WTC11 (cell line): ENCODE measurements around the gene NTN4. TPM values are rescaled to one million over a fixed set of nuclear protein-coding genes. Genes with fewer than 3 reads are reported as not detected.

Experiments used
- ATAC-seq: fragments of 200-7000 bp; cut with Tn5 transposase; 2 replicates; pipeline ENCODE4 v1.10.0; 2021; ENCODE audit warnings: mild to moderate bottlenecking, moderate library complexity
- CTCF ChIA-PET: fragments of 300-600 bp; sonication (Branson Sonifier 250); formaldehyde crosslinking; loops from one replicate; lab custom pipeline; 2021; ENCODE audit warnings: antibody characterized with exemption; lab: Charles Lee
- POLR2A ChIA-PET: fragments of 350-600 bp; sonication (Branson Sonifier 250); formaldehyde crosslinking; loops from one replicate; lab custom pipeline; 2021; ENCODE audit warnings: antibody characterized with exemption; lab: Charles Lee
- DNase-seq: peaks from one replicate; pipeline ENCODE4 v3.0.0; 2021; ENCODE audit warnings: low spot score
- H3K27ac Mint-ChIP-seq: 2 replicates; pipeline ENCODE4 v1.8.0; 2021; ENCODE audit warnings: mixed read lengths
- H3K27me3 Mint-ChIP-seq: 2 replicates; pipeline ENCODE4 v1.8.0; 2021; ENCODE audit warnings: low read depth, mild to moderate bottlenecking, moderate library complexity, mixed read lengths
- H3K36me3 Mint-ChIP-seq: 2 replicates; pipeline ENCODE4 v1.8.0; 2021; ENCODE audit warnings: mixed read lengths
- H3K4me1 Mint-ChIP-seq: 2 replicates; pipeline ENCODE4 v1.8.0; 2022; ENCODE audit warnings: mixed read lengths
- H3K4me3 Mint-ChIP-seq: 2 replicates; pipeline ENCODE4 v1.8.0; 2021; ENCODE audit warnings: mild to moderate bottlenecking, moderate library complexity, mixed read lengths
- H3K9me3 Mint-ChIP-seq: 2 replicates; pipeline ENCODE4 v1.8.0; 2021; ENCODE audit warnings: mixed read lengths
- CBFB ChIP-seq: sonication (generic); formaldehyde crosslinking; IDR thresholded peaks from 2 replicates; pipeline ENCODE4 v1.8.1; 2022; ENCODE audit warnings: mild to moderate bottlenecking, low read depth, missing genetic modification reagents
- ELF4 ChIP-seq: sonication (generic); formaldehyde crosslinking; IDR thresholded peaks from 2 replicates; pipeline ENCODE4 v1.8.1; 2022; ENCODE audit warnings: low read depth, mild to moderate bottlenecking, moderate library complexity, missing genetic modification reagents
- NFE2L1 ChIP-seq: sonication (generic); formaldehyde crosslinking; IDR thresholded peaks from 2 replicates; pipeline ENCODE4 v1.8.1; 2023; ENCODE audit warnings: missing genetic modification reagents
- NR1H2 ChIP-seq: sonication (generic); formaldehyde crosslinking; IDR thresholded peaks from 2 replicates; pipeline ENCODE4 v1.9.0; 2021; ENCODE audit warnings: mild to moderate bottlenecking, moderate library complexity, missing genetic modification reagents
- NR2C2 ChIP-seq: sonication (generic); formaldehyde crosslinking; IDR thresholded peaks from 2 replicates; pipeline ENCODE4 v1.8.0; 2022; ENCODE audit warnings: mild to moderate bottlenecking, missing genetic modification reagents
- RELA ChIP-seq: sonication (generic); formaldehyde crosslinking; IDR thresholded peaks from 2 replicates; pipeline ENCODE4 v1.8.1; 2022; ENCODE audit warnings: missing genetic modification reagents, mild to moderate bottlenecking, borderline replicate concordance
- SMAD3 ChIP-seq: sonication (generic); formaldehyde crosslinking; IDR thresholded peaks from 2 replicates; pipeline ENCODE4 v1.8.0; 2022; ENCODE audit warnings: missing genetic modification reagents, mild to moderate bottlenecking, borderline replicate concordance
- SOX15 ChIP-seq: fragments of 250-450 bp; sonication (Bioruptor Pico); IDR thresholded peaks from 2 replicates; pipeline ENCODE4 v1.9.0; 2021; ENCODE audit warnings: mild to moderate bottlenecking
- STAT6 ChIP-seq: sonication (generic); formaldehyde crosslinking; conservative IDR thresholded peaks from 2 replicates; pipeline ENCODE4 v1.8.1; 2023; ENCODE audit warnings: mild to moderate bottlenecking, low read depth, missing genetic modification reagents, moderate library complexity
- TCF7 ChIP-seq: sonication (generic); formaldehyde crosslinking; IDR thresholded peaks from 2 replicates; pipeline ENCODE4 v1.8.0; 2022; ENCODE audit warnings: mild to moderate bottlenecking, low read depth, missing genetic modification reagents, moderate library complexity
- USF1 ChIP-seq: sonication (generic); formaldehyde crosslinking; IDR thresholded peaks from 2 replicates; pipeline ENCODE4 v1.8.0; 2022; ENCODE audit warnings: mild to moderate bottlenecking, missing genetic modification reagents
- ZBTB21 ChIP-seq: sonication (generic); formaldehyde crosslinking; IDR thresholded peaks from 2 replicates; pipeline ENCODE4 v1.8.1; 2023; ENCODE audit warnings: mild to moderate bottlenecking, missing genetic modification reagents, borderline replicate concordance
- ZNF138 ChIP-seq: sonication (generic); formaldehyde crosslinking; conservative IDR thresholded peaks from 2 replicates; pipeline ENCODE4 v1.8.1; 2022; ENCODE audit warnings: mild to moderate bottlenecking, moderate library complexity, missing genetic modification reagents
- ZNF396 ChIP-seq: fragments of 250-450 bp; sonication (Bioruptor Pico); IDR thresholded peaks from 2 replicates; pipeline ENCODE4 v1.8.0; 2021; ENCODE audit warnings: mild to moderate bottlenecking, moderate library complexity, borderline replicate concordance
- ZNF423 ChIP-seq: fragments of 250-450 bp; sonication (Bioruptor Pico); IDR thresholded peaks from 2 replicates; pipeline ENCODE4 v2.1.2; 2022; ENCODE audit warnings: mild to moderate bottlenecking, moderate library complexity
- ZNF512 ChIP-seq: sonication (generic); formaldehyde crosslinking; IDR thresholded peaks from 2 replicates; pipeline ENCODE4 v1.8.1; 2022; ENCODE audit warnings: missing genetic modification reagents, borderline replicate concordance
- total RNA-seq: library from RNA; stranded (reverse); gene quantifications from 3 replicates; pipeline ENCODE4 v1.2.3, GENCODE V29; 2021
- TF ChIP-seq, protein P1 (sequence below): sonication (generic); formaldehyde crosslinking; IDR thresholded peaks from 2 replicates; pipeline ENCODE4 v1.8.0; 2022; ENCODE audit warnings: missing genetic modification reagents
- TF ChIP-seq, protein P2 (sequence below): fragments of 250-450 bp; sonication (Bioruptor Pico); IDR thresholded peaks from 2 replicates; pipeline ENCODE4 v1.8.0; 2021; ENCODE audit warnings: mild to moderate bottlenecking
- TF ChIP-seq, protein P3 (sequence below): sonication (generic); formaldehyde crosslinking; IDR thresholded peaks from 2 replicates; pipeline ENCODE4 v1.8.1; 2022; ENCODE audit warnings: low read depth, mild to moderate bottlenecking, moderate library complexity, missing genetic modification reagents, borderline replicate concordance
- TF ChIP-seq, protein P4 (sequence below): fragments of 250-450 bp; sonication (Bioruptor Pico); IDR thresholded peaks from 2 replicates; pipeline ENCODE4 v2.1.2; 2022; ENCODE audit warnings: mild to moderate bottlenecking, moderate library complexity

Gene NTN4
- total RNA-seq, 1 experiment from 2014 or later, result 2.7 TPM

DNA sequence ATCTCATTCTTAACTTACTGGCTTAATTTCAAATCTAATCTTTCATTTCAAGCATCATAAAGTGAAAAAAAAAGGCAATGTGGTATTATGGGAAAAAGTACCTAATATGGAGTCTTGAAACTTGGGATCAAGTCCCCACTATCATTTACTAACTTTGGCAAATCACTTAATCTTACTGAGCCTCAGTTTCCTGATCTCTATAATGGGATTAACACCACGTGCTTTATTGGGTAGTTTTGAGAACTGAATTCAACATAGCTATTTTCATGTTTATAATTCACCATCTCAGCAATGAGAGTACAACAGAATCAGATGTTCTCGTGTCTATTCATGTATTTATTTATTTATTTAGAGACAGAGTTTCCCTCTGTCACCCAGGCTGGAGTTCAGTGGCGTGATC lies 78.3 kb downstream of the NTN4 start (continued):
- no peak for TF ChIP-seq ZNF512 (CRISPR knock-in tag)
- TF ChIP-seq TCF7 (CRISPR knock-in tag), result no peak
- no peak for TF ChIP-seq SOX15 (CRISPR knock-in tag)
- TF ChIP-seq USF1 (CRISPR knock-in tag), result no peak
- no peak for TF ChIP-seq STAT6 (CRISPR knock-in tag)
- no peak for TF ChIP-seq RELA (CRISPR knock-in tag)

DNA sequence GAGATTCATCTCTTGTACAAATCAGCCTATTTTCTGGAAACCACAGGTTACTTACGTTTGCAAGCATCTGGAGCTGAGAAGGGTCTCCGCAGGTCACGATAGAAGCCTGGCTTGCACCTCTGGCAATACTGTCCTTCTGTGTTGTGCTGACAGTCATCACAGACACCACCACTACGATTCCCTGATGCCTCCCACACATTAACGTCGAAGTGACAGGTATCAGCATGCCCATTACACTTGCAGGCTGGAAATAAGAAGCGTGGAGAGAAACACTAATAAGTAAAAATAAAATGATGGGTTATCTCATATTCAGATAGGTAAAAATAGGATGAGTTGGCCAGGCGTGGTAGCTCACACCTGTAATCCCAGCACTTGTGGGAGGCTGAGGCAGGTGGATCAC lies 80.2 kb downstream of the NTN4 start:
- ATAC-seq (no peak), DNase-seq (no peak)
- Mint-ChIP-seq H3K4me1 (peaks cover 30% of the 10 kb centered on the region), H3K36me3 (no peaks in the 10 kb centered on the region), H3K4me3 (no peak overlapping the region), H3K9me3 (no peaks in the 10 kb centered on the region), H3K27ac (no peak overlapping the region), H3K27me3 (no peaks in the 10 kb centered on the region)
- TF ChIP-seq ZBTB21 (CRISPR knock-in tag) (no peak), ZNF423 (CRISPR knock-in tag) (no peak)
- CTCF ChIA-PET, result no interaction called here
- POLR2A ChIA-PET, result no interaction called here

GRCh38 chr12:95709152-95709551 lies 81.4 kb downstream of the NTN4 start:
- H3K36me3 Mint-ChIP-seq, result no peaks in the 10 kb centered on the region
- no peak overlapping the region for H3K4me3 Mint-ChIP-seq
- no peak overlapping the region for H3K27ac Mint-ChIP-seq
- ChIA-PET CTCF (interaction anchor here (0.7 kb wide), 1 partner anchor 561 kb away, joined by 3 read pairs; no protein-coding TSS in a partner anchor), POLR2A (no interaction called here)
- DNase-seq, result no peak
- no peaks in the 10 kb centered on the region for H3K27me3 Mint-ChIP-seq
- no peaks in the 10 kb centered on the region for H3K9me3 Mint-ChIP-seq
- no peak for ATAC-seq
- peaks cover 30% of the 10 kb centered on the region for H3K4me1 Mint-ChIP-seq
- no peak for TF ChIP-seq NFE2L1
- TF ChIP-seq, protein P1, sequence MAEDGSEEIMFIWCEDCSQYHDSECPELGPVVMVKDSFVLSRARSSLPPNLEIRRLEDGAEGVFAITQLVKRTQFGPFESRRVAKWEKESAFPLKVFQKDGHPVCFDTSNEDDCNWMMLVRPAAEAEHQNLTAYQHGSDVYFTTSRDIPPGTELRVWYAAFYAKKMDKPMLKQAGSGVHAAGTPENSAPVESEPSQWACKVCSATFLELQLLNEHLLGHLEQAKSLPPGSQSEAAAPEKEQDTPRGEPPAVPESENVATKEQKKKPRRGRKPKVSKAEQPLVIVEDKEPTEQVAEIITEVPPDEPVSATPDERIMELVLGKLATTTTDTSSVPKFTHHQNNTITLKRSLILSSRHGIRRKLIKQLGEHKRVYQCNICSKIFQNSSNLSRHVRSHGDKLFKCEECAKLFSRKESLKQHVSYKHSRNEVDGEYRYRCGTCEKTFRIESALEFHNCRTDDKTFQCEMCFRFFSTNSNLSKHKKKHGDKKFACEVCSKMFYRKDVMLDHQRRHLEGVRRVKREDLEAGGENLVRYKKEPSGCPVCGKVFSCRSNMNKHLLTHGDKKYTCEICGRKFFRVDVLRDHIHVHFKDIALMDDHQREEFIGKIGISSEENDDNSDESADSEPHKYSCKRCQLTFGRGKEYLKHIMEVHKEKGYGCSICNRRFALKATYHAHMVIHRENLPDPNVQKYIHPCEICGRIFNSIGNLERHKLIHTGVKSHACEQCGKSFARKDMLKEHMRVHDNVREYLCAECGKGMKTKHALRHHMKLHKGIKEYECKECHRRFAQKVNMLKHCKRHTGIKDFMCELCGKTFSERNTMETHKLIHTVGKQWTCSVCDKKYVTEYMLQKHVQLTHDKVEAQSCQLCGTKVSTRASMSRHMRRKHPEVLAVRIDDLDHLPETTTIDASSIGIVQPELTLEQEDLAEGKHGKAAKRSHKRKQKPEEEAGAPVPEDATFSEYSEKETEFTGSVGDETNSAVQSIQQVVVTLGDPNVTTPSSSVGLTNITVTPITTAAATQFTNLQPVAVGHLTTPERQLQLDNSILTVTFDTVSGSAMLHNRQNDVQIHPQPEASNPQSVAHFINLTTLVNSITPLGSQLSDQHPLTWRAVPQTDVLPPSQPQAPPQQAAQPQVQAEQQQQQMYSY (CRISPR knock-in tag), result no peak
- TF ChIP-seq, protein P2, sequence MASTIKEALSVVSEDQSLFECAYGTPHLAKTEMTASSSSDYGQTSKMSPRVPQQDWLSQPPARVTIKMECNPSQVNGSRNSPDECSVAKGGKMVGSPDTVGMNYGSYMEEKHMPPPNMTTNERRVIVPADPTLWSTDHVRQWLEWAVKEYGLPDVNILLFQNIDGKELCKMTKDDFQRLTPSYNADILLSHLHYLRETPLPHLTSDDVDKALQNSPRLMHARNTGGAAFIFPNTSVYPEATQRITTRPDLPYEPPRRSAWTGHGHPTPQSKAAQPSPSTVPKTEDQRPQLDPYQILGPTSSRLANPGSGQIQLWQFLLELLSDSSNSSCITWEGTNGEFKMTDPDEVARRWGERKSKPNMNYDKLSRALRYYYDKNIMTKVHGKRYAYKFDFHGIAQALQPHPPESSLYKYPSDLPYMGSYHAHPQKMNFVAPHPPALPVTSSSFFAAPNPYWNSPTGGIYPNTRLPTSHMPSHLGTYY (CRISPR knock-in tag), result no peak
- no peak for TF ChIP-seq NR1H2 (CRISPR knock-in tag)
- no peak for TF ChIP-seq SMAD3 (CRISPR knock-in tag)
- no peak for TF ChIP-seq SOX15 (CRISPR knock-in tag)
- TF ChIP-seq, protein P3, sequence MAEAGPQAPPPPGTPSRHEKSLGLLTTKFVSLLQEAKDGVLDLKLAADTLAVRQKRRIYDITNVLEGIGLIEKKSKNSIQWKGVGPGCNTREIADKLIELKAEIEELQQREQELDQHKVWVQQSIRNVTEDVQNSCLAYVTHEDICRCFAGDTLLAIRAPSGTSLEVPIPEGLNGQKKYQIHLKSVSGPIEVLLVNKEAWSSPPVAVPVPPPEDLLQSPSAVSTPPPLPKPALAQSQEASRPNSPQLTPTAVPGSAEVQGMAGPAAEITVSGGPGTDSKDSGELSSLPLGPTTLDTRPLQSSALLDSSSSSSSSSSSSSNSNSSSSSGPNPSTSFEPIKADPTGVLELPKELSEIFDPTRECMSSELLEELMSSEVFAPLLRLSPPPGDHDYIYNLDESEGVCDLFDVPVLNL (CRISPR knock-in tag), result no peak
- no peak for TF ChIP-seq ZNF396
- TF ChIP-seq ZNF138 (CRISPR knock-in tag), result no peak
- no peak for TF ChIP-seq TCF7 (CRISPR knock-in tag)
- TF ChIP-seq RELA (CRISPR knock-in tag), result no peak
- TF ChIP-seq, protein P4, sequence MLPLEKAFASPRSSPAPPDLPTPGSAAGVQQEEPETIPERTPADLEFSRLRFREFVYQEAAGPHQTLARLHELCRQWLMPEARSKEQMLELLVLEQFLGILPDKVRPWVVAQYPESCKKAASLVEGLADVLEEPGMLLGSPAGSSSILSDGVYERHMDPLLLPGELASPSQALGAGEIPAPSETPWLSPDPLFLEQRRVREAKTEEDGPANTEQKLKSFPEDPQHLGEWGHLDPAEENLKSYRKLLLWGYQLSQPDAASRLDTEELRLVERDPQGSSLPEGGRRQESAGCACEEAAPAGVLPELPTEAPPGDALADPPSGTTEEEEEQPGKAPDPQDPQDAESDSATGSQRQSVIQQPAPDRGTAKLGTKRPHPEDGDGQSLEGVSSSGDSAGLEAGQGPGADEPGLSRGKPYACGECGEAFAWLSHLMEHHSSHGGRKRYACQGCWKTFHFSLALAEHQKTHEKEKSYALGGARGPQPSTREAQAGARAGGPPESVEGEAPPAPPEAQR, result no peak
- TF ChIP-seq ELF4 (CRISPR knock-in tag), result no peak
- TF ChIP-seq CBFB (CRISPR knock-in tag), result no peak
- no peak for TF ChIP-seq NR2C2 (CRISPR knock-in tag)
